ENCODE data around the gene MEGF11. TPM values are rescaled to one million over a fixed set of nuclear protein-coding genes. Genes with fewer than 3 reads are reported as not detected.

The MEGF11 gene
- total RNA-seq, 4 donors from 2014 or later = not detected

- H3K9me3 ChIP-seq = no peaks in the 10 kb centered on the region
- TF ChIP-seq POLR2A (IDR thresholded peaks at IDR 0.05) = no peak
- no peak for TF ChIP-seq CTCF (IDR thresholded peaks at IDR 0.05)
- H3K27ac ChIP-seq = no peak overlapping the region
- peaks cover 0 to 7% (median 0%) of the 10 kb centered on the region in 4 donors for H3K27me3 ChIP-seq
- no peaks in the 10 kb centered on the region for H3K4me1 ChIP-seq
- H3K36me3 ChIP-seq = no peaks in the 10 kb centered on the region
- H3K4me3 ChIP-seq = no peak overlapping the region
- 76 to 79% methylated on average over 5 of the region's 5 CpGs for WGBS, 2 donors
- DNase-seq = no peak
- intact Hi-C loops (cut with DNase I) = no loop called here
Measured at GRCh38 chr15:66161575-66162118, 91.9 kb downstream of the MEGF11 start.

GRCh38 chr15:66161108-66161507 is 92.4 kb downstream of the MEGF11 start:
- H3K4me3 ChIP-seq = no peak overlapping the region
- TF ChIP-seq POLR2A (IDR thresholded peaks at IDR 0.05) = no peak
- no peak for TF ChIP-seq CTCF (IDR thresholded peaks at IDR 0.05)
- peaks cover 0 to 12% (median 0%) of the 10 kb centered on the region in 4 donors for H3K27me3 ChIP-seq
- no peak overlapping the region for H3K27ac ChIP-seq
- no peaks in the 10 kb centered on the region for H3K4me1 ChIP-seq
- H3K36me3 ChIP-seq = no peaks in the 10 kb centered on the region
- H3K9me3 ChIP-seq = no peaks in the 10 kb centered on the region
- intact Hi-C loops (cut with DNase I) = no loop called here
- no peak for DNase-seq
- WGBS, 2 donors = 73 to 82% methylated on average over 4 of the region's 4 CpGs

- TF ChIP-seq CTCF (IDR thresholded peaks at IDR 0.05) (no peak), POLR2A (IDR thresholded peaks at IDR 0.05) (no peak)
- intact Hi-C loops (cut with DNase I) = no loop called here
- H3K4me1 ChIP-seq = no peaks in the 10 kb centered on the region
- no peak overlapping the region for H3K4me3 ChIP-seq
- H3K27ac ChIP-seq = no peak overlapping the region
- peaks cover 0 to 37% (median 0%) of the 10 kb centered on the region in 4 donors for H3K27me3 ChIP-seq
- H3K36me3 ChIP-seq = no peaks in the 10 kb centered on the region
- no peaks in the 10 kb centered on the region for H3K9me3 ChIP-seq
- no peak for DNase-seq
- 30 to 41% methylated on average over 2 of the region's 2 CpGs for WGBS, 2 donors
Measured at GRCh38 chr15:66157507-66157906, 96.0 kb downstream of the MEGF11 start.

GRCh38 chr15:66156310-66156975 is 97.1 kb downstream of the MEGF11 start:
- TF ChIP-seq POLR2A (IDR thresholded peaks at IDR 0.05) (no peak), CTCF (IDR thresholded peaks at IDR 0.05) (no peak)
- no peak overlapping the region for H3K27ac ChIP-seq
- DNase-seq = no peak
- intact Hi-C loops (cut with DNase I) = no loop called here
- 51% methylated on average over 4 of the region's 10 CpGs; no CpG with 5 or more reads in 1 of the 2 donors for WGBS, 2 donors
- peaks cover 0 to 45% (median 0%) of the 10 kb centered on the region in 4 donors for H3K27me3 ChIP-seq
- H3K36me3 ChIP-seq = no peaks in the 10 kb centered on the region
- no peak overlapping the region for H3K4me3 ChIP-seq
- H3K4me1 ChIP-seq = no peaks in the 10 kb centered on the region
- H3K9me3 ChIP-seq = no peaks in the 10 kb centered on the region

GRCh38 chr15:66155065-66155464 is 98.5 kb downstream of the MEGF11 start:
- DNase-seq = no peak
- Histone ChIP-seq H3K4me3 (no peak overlapping the region), H3K4me1 (no peaks in the 10 kb centered on the region), H3K9me3 (no peaks in the 10 kb centered on the region), H3K36me3 (no peaks in the 10 kb centered on the region), H3K27me3 (peaks cover 0 to 57% (median 0%) of the 10 kb centered on the region in 4 donors), H3K27ac (no peak overlapping the region)
- no peak for TF ChIP-seq POLR2A (IDR thresholded peaks at IDR 0.05)
- TF ChIP-seq CTCF (IDR thresholded peaks at IDR 0.05) = no peak
- 81 to 90% methylated on average over 5 of the region's 5 CpGs for WGBS, 2 donors
- intact Hi-C loops (cut with DNase I) = no loop called here
